ENCODE measurements around the gene CCBE1.
"Not testable (repeated sequence)": the region's sequence is repeated elsewhere in the genome, so short reads cannot be mapped to it uniquely, and the experiment has no call there.

The CCBE1 gene
- 0 reads per million in 3 donors for total RNA-seq

- H3K27ac ChIP-seq (ENCODE audit: insufficient read depth, low read length, poor library complexity, severe bottlenecking): no peak within 1 kb of the TSS
- no peaks in the 10 kb centered on the region for H3K4me1 ChIP-seq (ENCODE audit: control insufficient read depth, insufficient read depth, low read length, poor library complexity, severe bottlenecking)
- no peaks in the 10 kb centered on the region for H3K36me3 ChIP-seq (ENCODE audit: control insufficient read depth, insufficient read depth, low read length)
- no peak within 1 kb of the TSS for H3K4me3 ChIP-seq (ENCODE audit: insufficient read depth, low read depth, low read length, poor library complexity, severe bottlenecking)
- H3K9me3 ChIP-seq (ENCODE audit: control insufficient read depth, low read length): no peaks in the 10 kb centered on the region
- DNase-seq: no peak
- peaks cover 8% of the 10 kb centered on the region for H3K27me3 ChIP-seq (replicated peaks; ENCODE audit: control insufficient read depth, insufficient read depth, low read length, poor library complexity, severe bottlenecking)
These were observed at the start of gene CCBE1 for GRCh38 chr18:59697236-59697932. Gene CCBE1 (minus strand): TSS chr18:59697423.

DNA sequence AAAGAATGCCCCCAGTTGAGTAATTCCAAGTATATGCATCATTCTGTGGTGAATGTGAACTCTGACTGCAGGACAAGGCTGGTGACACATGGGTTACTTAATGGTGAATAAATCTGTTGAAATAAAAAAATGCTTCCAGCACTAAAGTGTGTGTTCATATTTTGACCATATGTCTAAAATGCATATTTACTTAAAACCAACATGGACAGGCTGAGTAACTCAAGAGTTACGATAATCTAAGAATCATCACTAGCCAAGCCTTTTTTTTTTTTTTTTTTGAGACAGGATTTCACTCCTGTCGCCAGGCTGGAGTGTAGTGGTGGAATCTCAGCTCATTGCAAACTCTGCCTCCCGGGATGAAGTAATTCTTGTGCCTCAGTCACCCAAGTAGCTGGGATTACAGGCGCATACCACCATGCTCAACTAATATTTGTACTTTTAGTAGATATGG, 47.1 kb upstream of the CCBE1 start:
- Histone ChIP-seq H3K4me1 (ENCODE audit: control insufficient read depth, insufficient read depth, low read length, poor library complexity, severe bottlenecking) (no peaks in the 10 kb centered on the region), H3K9me3 (ENCODE audit: control insufficient read depth, low read length) (no peaks in the 10 kb centered on the region), H3K27me3 (replicated peaks; ENCODE audit: control insufficient read depth, insufficient read depth, low read length, poor library complexity, severe bottlenecking) (no peaks in the 10 kb centered on the region), H3K4me3 (ENCODE audit: insufficient read depth, low read depth, low read length, poor library complexity, severe bottlenecking) (no peak overlapping the region), H3K36me3 (ENCODE audit: control insufficient read depth, insufficient read depth, low read length) (no peaks in the 10 kb centered on the region), H3K27ac (ENCODE audit: insufficient read depth, low read length, poor library complexity, severe bottlenecking) (no peak overlapping the region)
- no peak for DNase-seq

GRCh38 chr18:59743566-59743965, 46.3 kb upstream of the CCBE1 start:
- no peaks in the 10 kb centered on the region for H3K27me3 ChIP-seq (replicated peaks; ENCODE audit: control insufficient read depth, insufficient read depth, low read length, poor library complexity, severe bottlenecking)
- H3K36me3 ChIP-seq (ENCODE audit: control insufficient read depth, insufficient read depth, low read length): no peaks in the 10 kb centered on the region
- no peaks in the 10 kb centered on the region for H3K4me1 ChIP-seq (ENCODE audit: control insufficient read depth, insufficient read depth, low read length, poor library complexity, severe bottlenecking)
- H3K9me3 ChIP-seq (ENCODE audit: control insufficient read depth, low read length): no peaks in the 10 kb centered on the region
- H3K4me3 ChIP-seq (ENCODE audit: insufficient read depth, low read depth, low read length, poor library complexity, severe bottlenecking): no peak overlapping the region
- no peak for DNase-seq
- H3K27ac ChIP-seq (ENCODE audit: insufficient read depth, low read length, poor library complexity, severe bottlenecking): no peak overlapping the region

GRCh38 chr18:59742325-59743111, 45.3 kb upstream of the CCBE1 start:
- Histone ChIP-seq H3K27me3 (replicated peaks; ENCODE audit: control insufficient read depth, insufficient read depth, low read length, poor library complexity, severe bottlenecking) (no peaks in the 10 kb centered on the region), H3K9me3 (ENCODE audit: control insufficient read depth, low read length) (no peaks in the 10 kb centered on the region), H3K27ac (ENCODE audit: insufficient read depth, low read length, poor library complexity, severe bottlenecking) (no peak overlapping the region), H3K4me1 (ENCODE audit: control insufficient read depth, insufficient read depth, low read length, poor library complexity, severe bottlenecking) (no peaks in the 10 kb centered on the region), H3K4me3 (ENCODE audit: insufficient read depth, low read depth, low read length, poor library complexity, severe bottlenecking) (no peak overlapping the region), H3K36me3 (ENCODE audit: control insufficient read depth, insufficient read depth, low read length) (no peaks in the 10 kb centered on the region)
- DNase-seq: no peak

DNA sequence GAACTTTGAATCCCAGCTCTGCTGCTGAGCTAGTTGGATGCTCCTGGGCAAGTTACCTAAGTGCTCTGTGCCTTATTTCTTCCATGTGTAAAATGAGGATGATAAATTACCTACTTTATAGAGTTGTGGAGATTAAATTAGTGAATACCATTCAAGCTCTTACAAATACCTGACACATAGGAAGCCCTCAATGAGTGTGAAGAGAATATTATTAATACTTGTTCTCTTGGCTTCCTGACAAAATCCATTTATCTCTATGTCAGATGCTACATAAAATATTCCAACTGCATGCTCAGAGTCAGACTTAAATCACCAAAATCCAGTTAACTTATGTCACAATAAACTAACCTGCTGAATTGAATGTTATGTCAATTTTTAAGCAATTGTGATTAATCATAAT, 42.9 kb upstream of the CCBE1 start:
- DNase-seq: no peak
- no peaks in the 10 kb centered on the region for H3K9me3 ChIP-seq (ENCODE audit: control insufficient read depth, low read length)
- H3K27ac ChIP-seq (ENCODE audit: insufficient read depth, low read length, poor library complexity, severe bottlenecking): no peak overlapping the region
- no peaks in the 10 kb centered on the region for H3K27me3 ChIP-seq (replicated peaks; ENCODE audit: control insufficient read depth, insufficient read depth, low read length, poor library complexity, severe bottlenecking)
- H3K4me3 ChIP-seq (ENCODE audit: insufficient read depth, low read depth, low read length, poor library complexity, severe bottlenecking): no peak overlapping the region
- H3K4me1 ChIP-seq (ENCODE audit: control insufficient read depth, insufficient read depth, low read length, poor library complexity, severe bottlenecking): no peaks in the 10 kb centered on the region
- no peaks in the 10 kb centered on the region for H3K36me3 ChIP-seq (ENCODE audit: control insufficient read depth, insufficient read depth, low read length)

- Histone ChIP-seq H3K36me3 (ENCODE audit: control insufficient read depth, insufficient read depth, low read length) (no peaks in the 10 kb centered on the region), H3K4me1 (ENCODE audit: control insufficient read depth, insufficient read depth, low read length, poor library complexity, severe bottlenecking) (no peaks in the 10 kb centered on the region), H3K4me3 (ENCODE audit: insufficient read depth, low read depth, low read length, poor library complexity, severe bottlenecking) (no peak overlapping the region), H3K9me3 (ENCODE audit: control insufficient read depth, low read length) (no peaks in the 10 kb centered on the region), H3K27ac (ENCODE audit: insufficient read depth, low read length, poor library complexity, severe bottlenecking) (no peak overlapping the region), H3K27me3 (replicated peaks; ENCODE audit: control insufficient read depth, insufficient read depth, low read length, poor library complexity, severe bottlenecking) (no peaks in the 10 kb centered on the region)
- DNase-seq: no peak
These were observed 40.6 kb upstream of the CCBE1 start for GRCh38 chr18:59737776-59738300.

- H3K36me3 ChIP-seq (ENCODE audit: control insufficient read depth, insufficient read depth, low read length); H3K27ac ChIP-seq (ENCODE audit: insufficient read depth, low read length, poor library complexity, severe bottlenecking); H3K4me1 ChIP-seq (ENCODE audit: control insufficient read depth, insufficient read depth, low read length, poor library complexity, severe bottlenecking); H3K9me3 ChIP-seq (ENCODE audit: control insufficient read depth, low read length); H3K27me3 ChIP-seq (replicated peaks; ENCODE audit: control insufficient read depth, insufficient read depth, low read length, poor library complexity, severe bottlenecking); DNase-seq; H3K4me3 ChIP-seq (ENCODE audit: insufficient read depth, low read depth, low read length, poor library complexity, severe bottlenecking): not testable (repeated sequence)
These were observed 40.1 kb upstream of the CCBE1 start for GRCh38 chr18:59737335-59737734.

DNA sequence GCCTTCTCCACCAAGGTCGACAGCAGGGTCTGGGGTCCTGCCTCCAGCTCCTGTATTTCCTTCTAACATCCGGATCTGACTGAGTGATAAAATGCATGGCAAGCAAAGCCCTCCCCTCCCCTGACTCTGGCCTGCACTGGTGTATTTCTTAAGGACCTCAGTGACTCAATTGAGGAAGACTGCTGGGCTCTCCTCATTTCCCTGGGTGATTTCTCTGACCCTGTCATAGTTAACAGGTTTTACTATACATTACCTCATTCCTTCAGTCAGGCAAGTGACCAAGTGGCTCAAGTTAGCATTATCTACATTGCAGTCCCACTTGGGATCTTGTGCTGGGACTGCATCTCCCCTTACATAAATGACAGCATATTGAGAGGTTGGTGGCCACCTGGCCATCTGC, 38.8 kb upstream of the CCBE1 start:
- Histone ChIP-seq H3K9me3 (ENCODE audit: control insufficient read depth, low read length) (no peaks in the 10 kb centered on the region), H3K27ac (ENCODE audit: insufficient read depth, low read length, poor library complexity, severe bottlenecking) (no peak overlapping the region), H3K27me3 (replicated peaks; ENCODE audit: control insufficient read depth, insufficient read depth, low read length, poor library complexity, severe bottlenecking) (no peaks in the 10 kb centered on the region), H3K4me3 (ENCODE audit: insufficient read depth, low read depth, low read length, poor library complexity, severe bottlenecking) (no peak overlapping the region), H3K36me3 (ENCODE audit: control insufficient read depth, insufficient read depth, low read length) (no peaks in the 10 kb centered on the region), H3K4me1 (ENCODE audit: control insufficient read depth, insufficient read depth, low read length, poor library complexity, severe bottlenecking) (no peaks in the 10 kb centered on the region)
- no peak for DNase-seq

DNA sequence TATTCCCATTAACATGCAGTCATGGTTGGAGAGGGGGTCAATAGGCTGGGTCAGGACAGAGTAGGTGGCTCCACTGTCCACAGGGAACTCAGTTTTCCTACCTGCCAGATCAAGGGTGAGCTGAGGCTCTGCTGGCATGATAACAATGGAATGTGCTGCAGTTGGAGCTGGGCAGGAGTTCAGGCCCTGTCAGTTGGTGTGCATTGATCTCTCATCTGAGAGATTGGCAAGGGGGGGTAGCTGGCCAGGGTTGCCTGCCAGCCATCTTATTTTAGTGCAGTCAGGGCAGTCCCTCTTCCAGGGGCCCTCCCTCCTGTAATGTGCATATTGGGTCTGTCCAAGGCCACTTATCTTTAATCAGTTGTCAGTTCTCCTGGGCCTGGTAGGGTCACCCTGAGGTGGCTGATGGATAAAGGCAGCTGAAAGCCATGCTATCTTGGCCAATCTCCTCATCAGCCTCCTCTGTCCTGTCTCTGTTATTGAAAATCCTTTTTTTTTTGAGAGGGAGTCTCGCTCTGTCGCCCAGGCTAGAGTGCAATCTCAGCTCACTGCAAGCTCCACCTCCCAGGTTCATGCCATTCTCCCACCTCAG, 38.1 kb upstream of the CCBE1 start:
- H3K9me3 ChIP-seq (ENCODE audit: control insufficient read depth, low read length): no peaks in the 10 kb centered on the region
- no peaks in the 10 kb centered on the region for H3K4me1 ChIP-seq (ENCODE audit: control insufficient read depth, insufficient read depth, low read length, poor library complexity, severe bottlenecking)
- H3K27me3 ChIP-seq (replicated peaks; ENCODE audit: control insufficient read depth, insufficient read depth, low read length, poor library complexity, severe bottlenecking): no peaks in the 10 kb centered on the region
- no peak overlapping the region for H3K27ac ChIP-seq (ENCODE audit: insufficient read depth, low read length, poor library complexity, severe bottlenecking)
- H3K4me3 ChIP-seq (ENCODE audit: insufficient read depth, low read depth, low read length, poor library complexity, severe bottlenecking): no peak overlapping the region
- no peak for DNase-seq
- H3K36me3 ChIP-seq (ENCODE audit: control insufficient read depth, insufficient read depth, low read length): no peaks in the 10 kb centered on the region

GRCh38 chr18:59733421-59733820, 36.2 kb upstream of the CCBE1 start:
- no peak overlapping the region for H3K4me3 ChIP-seq (ENCODE audit: insufficient read depth, low read depth, low read length, poor library complexity, severe bottlenecking)
- H3K4me1 ChIP-seq (ENCODE audit: control insufficient read depth, insufficient read depth, low read length, poor library complexity, severe bottlenecking): no peaks in the 10 kb centered on the region
- H3K36me3 ChIP-seq (ENCODE audit: control insufficient read depth, insufficient read depth, low read length): no peaks in the 10 kb centered on the region
- no peak overlapping the region for H3K27ac ChIP-seq (ENCODE audit: insufficient read depth, low read length, poor library complexity, severe bottlenecking)
- no peaks in the 10 kb centered on the region for H3K27me3 ChIP-seq (replicated peaks; ENCODE audit: control insufficient read depth, insufficient read depth, low read length, poor library complexity, severe bottlenecking)
- no peaks in the 10 kb centered on the region for H3K9me3 ChIP-seq (ENCODE audit: control insufficient read depth, low read length)
- no peak for DNase-seq
